GM12872 (cell line): Measurements from ENCODE around the gene ZNF618.

Experiments used
- TF ChIP-seq, protein P1 (sequence below): IDR thresholded peaks from 3 replicates; pipeline ENCODE4 v1.5.1; 2011; ENCODE audit warnings: low read depth, mild to moderate bottlenecking, low read length, moderate library complexity; ENCODE audit not compliant: insufficient read depth

Gene ZNF618

DNA sequence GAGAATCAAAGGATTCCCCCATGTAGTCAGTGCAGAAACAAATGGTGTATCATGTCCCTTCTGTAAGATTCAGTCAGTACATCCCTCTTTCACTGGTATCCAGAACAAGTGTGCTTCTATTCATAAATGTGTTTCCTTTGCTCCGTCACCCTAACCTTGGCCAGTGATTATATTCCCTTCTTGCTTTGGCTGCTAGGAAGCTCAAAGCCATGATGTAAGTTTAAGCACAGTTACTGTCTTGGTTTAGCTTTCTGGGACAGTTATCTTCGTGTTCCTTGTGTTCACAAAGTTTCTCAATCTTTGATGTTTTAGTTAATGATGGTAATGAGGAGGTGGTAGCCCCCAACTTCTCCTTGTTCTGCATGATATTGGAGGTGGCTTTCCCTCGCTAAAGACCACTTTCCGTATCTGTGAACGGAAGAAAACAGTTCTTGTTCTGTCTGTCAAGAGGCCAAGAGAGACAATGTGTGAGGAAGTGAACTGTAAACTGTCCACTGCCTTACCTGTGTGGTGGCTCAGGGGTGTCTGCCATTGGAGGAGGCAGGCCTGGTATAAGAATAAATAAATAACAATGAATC, 204.2 kb downstream of the ZNF618 start:
- TF ChIP-seq, protein P1, sequence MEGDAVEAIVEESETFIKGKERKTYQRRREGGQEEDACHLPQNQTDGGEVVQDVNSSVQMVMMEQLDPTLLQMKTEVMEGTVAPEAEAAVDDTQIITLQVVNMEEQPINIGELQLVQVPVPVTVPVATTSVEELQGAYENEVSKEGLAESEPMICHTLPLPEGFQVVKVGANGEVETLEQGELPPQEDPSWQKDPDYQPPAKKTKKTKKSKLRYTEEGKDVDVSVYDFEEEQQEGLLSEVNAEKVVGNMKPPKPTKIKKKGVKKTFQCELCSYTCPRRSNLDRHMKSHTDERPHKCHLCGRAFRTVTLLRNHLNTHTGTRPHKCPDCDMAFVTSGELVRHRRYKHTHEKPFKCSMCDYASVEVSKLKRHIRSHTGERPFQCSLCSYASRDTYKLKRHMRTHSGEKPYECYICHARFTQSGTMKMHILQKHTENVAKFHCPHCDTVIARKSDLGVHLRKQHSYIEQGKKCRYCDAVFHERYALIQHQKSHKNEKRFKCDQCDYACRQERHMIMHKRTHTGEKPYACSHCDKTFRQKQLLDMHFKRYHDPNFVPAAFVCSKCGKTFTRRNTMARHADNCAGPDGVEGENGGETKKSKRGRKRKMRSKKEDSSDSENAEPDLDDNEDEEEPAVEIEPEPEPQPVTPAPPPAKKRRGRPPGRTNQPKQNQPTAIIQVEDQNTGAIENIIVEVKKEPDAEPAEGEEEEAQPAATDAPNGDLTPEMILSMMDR, result no peak

DNA sequence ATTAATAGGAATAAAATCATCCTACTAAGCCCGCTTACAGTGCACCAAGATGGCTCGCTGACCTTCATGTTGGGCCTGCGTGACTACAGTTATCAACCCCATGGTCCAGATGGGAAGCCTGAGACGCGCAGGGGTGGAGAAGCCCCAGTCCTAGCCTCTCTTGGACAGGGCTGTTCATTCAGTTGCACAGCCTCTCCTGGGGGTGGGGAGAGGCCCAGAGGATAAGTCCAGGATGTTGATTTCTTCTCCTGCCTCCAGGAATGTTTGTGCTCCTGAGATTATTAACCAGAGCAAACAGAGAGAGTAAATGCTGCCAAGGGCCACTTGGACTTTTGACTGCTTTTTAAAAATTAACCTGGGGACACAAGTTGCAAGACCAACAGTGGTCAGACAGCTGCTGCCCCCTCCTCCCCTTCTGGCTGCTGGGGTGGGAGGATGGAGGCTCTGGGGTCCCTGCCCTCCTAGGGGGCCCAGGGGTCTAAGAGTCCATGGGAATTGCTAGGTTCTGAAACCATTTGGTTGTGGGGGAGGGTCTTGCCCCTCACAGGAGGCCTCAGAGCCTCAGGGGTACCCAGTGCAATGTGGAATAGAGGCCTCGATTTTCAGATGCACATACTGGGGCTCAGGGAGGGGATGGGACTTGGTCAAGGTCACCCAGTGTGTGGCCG, 204.8 kb downstream of the ZNF618 start:
- TF ChIP-seq, protein P1, result no peak

DNA sequence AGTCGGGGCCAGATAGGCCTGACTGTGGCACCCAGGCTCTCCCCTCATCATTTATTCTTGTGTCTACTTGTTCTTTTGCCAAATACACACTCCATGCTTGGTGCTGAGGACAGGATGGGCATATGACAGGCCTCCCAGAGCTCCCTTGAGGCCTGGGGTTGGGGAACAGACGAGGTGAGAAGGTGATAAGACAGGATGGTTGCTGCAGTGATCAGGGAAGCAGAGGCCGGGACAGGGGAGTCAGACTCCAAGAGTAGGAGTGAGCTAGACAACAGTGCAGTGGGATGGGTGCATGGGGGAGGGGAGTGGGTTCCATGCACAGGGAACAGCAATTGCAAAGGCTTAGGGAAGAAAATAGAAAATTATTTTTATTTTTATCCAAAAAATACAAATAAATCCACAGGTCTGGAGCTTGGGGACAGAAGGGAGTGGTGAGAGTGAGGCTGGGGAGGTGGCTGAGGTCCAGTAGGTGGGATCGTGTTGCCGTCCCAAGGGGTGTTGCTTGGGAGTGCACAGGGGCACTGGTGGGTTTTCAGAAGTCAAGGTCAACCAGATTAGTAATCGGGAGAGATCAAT, 205.4 kb downstream of the ZNF618 start:
- TF ChIP-seq, protein P1, result no peak

DNA sequence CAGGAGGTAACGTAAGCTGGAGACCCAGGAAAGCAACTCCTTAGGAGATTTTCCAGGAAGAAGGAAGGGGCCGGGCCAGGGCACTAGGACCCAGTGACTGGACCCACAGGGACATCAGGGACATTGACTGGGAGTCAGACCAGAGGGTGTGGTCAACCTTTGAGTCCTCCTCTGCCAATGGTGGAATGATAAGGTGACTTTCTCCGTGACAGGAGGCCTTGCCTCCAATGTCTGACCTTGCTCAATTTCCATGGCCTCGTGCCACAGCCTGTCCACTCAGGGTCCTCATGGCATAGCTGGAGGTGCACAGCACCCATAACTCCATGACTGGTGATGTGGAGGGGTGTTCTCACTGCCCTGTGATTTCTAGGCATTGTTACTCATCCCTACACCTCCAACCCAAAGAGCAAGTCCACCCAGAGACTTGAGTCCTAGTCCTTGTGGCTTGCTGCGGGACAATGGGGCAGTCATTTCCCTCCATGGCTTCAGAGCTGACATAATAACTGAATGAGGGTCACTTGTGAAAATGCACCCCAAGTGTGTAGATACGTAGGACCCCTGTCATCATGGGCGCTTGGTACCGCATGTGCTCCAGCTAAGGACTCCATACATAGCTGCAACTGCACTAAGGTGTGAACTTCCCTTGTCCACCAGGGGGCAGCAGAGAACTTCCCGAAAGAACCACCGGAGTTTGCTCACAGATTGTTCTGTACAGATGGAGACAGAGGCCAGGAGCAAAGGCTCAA, 206.1 kb downstream of the ZNF618 start:
- TF ChIP-seq, protein P1, result peak; percentile 93

DNA sequence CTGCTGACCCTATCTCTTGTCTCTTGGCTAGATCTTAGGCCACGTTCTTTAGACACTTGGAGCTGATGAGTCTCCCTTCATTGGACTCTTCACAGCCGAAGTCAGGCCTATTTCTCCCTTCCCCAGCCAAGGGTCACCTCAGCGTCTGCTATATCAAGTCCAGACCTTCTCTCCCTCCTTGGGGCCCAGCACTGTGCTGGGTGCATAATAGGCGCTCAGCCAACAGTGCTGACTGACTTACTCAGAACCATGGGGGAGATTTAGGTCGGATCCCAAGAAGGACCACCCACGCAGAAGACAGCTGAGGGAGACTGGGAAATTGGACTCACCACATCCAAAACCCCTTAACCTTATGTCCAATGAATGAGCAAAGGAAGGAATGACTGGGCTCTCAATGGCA, 207.6 kb downstream of the ZNF618 start:
- TF ChIP-seq, protein P1, result no peak

DNA sequence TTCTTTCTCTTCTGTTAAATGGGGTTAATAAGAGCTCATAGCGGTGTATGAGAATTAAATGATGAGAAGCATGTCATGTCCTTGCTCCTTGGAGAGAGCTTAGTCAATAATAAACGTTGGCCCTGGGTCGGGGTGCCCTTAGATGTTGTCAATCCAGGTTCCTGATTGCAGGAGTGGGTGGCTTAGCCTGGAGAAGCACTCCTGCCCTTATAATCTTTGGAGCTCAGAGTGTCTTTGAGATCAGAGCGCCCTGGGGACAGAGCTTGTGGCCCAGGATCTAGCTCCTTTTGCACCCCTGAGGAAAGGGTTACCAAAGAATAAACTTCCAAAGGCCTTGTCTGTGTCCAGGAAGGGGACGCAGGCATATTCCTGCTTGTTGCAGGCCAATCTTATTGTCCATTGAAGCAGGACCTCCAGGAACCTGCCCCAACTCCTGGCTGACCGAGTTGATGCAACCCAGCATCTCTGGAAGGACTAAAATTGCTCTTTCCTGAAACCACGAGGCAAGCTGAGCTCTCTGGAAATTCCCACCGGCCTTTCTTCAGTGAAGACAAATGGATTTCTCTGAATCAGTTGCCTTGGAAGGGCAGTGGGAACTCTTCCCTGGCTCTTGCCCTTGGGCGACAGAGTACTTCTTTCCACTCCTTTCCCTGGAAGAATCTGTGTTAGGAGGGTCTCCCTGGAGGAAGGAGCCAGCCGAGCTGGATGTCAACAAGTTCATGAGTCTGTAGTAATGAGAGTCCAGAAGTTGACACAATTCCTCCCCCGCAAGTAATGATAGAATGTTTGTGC, 208.4 kb downstream of the ZNF618 start:
- TF ChIP-seq, protein P1, result no peak

DNA sequence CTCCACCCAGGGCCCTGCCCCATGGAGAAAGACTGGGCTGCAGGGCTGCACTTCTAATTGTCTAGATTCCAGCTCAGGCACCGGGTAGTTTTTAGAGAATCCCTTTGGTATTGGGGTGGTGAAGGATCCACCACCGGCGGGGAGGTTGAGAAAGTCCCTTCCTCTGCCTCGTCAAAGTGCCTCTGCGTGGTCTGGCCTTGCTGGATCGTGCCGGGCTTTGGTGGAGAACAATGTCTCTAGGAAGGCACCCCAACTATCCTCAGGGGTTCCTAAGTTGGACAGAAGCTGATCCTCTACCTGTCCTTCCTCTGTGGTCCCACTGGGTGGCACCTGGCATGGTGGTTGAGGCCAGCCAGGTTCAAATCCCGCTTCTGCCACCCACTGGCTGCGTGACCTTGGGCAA, 209.3 kb downstream of the ZNF618 start:
- TF ChIP-seq, protein P1, result no peak
